Measurements from ENCODE around the gene HMGCLL1.

HMGCLL1 gene

GRCh38 chr6:55578537-55579363 lies at the start of gene HMGCLL1:
HMGCLL1 (minus strand) TSS chr6:55579192; CDS start chr6:55579055, 137 bp downstream.
- H3K9me3 ChIP-seq (ENCODE audit: severe bottlenecking): no peaks in the 10 kb centered on the region
- no peak within 1 kb of the TSS for H3K27ac ChIP-seq
- H3K27me3 ChIP-seq (ENCODE audit: insufficient read depth, low read depth, severe bottlenecking): peaks cover 20% of the 10 kb centered on the region
- DNase-seq: peak; percentile 78
- peak within 1 kb of the TSS; percentile 63 for H3K4me3 ChIP-seq (ENCODE audit: low read depth, low read length)
- no peaks in the 10 kb centered on the region for H3K36me3 ChIP-seq
- TF ChIP-seq, protein P1, sequence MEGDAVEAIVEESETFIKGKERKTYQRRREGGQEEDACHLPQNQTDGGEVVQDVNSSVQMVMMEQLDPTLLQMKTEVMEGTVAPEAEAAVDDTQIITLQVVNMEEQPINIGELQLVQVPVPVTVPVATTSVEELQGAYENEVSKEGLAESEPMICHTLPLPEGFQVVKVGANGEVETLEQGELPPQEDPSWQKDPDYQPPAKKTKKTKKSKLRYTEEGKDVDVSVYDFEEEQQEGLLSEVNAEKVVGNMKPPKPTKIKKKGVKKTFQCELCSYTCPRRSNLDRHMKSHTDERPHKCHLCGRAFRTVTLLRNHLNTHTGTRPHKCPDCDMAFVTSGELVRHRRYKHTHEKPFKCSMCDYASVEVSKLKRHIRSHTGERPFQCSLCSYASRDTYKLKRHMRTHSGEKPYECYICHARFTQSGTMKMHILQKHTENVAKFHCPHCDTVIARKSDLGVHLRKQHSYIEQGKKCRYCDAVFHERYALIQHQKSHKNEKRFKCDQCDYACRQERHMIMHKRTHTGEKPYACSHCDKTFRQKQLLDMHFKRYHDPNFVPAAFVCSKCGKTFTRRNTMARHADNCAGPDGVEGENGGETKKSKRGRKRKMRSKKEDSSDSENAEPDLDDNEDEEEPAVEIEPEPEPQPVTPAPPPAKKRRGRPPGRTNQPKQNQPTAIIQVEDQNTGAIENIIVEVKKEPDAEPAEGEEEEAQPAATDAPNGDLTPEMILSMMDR (IDR thresholded peaks at IDR 0.05; ENCODE audit: low read depth, low read length): peak; percentile 34; the same call in 1 of the 2 replicates

DNA sequence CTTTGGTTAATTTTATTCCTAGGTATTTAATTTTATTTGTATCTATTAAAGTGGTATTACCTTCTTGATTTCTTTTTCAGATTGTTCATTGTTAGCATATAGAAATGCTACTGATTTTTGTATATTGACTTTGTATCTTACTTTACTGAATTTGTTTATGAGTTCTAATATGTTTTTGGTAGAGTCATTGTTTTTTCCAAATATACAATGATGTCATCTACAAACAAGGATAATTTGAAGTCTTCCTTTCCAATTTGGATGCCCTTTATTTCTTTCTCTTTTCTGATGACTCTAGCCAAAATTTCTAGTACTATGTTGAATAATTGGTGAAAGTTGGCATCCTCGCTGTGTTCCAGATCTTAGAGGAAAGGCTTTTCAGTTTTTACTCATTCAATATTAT lies 43.0 kb upstream of the HMGCLL1 start:
- H3K4me3 ChIP-seq (ENCODE audit: low read depth, low read length): no peak overlapping the region
- H3K27ac ChIP-seq: no peak overlapping the region
- H3K36me3 ChIP-seq: no peaks in the 10 kb centered on the region
- TF ChIP-seq, protein P1 (IDR thresholded peaks at IDR 0.05; ENCODE audit: low read depth, low read length): no peak
- peaks cover 3% of the 10 kb centered on the region for H3K27me3 ChIP-seq (ENCODE audit: insufficient read depth, low read depth, severe bottlenecking)
- peaks cover 4% of the 10 kb centered on the region for H3K9me3 ChIP-seq (ENCODE audit: severe bottlenecking)
- DNase-seq: no peak

DNA sequence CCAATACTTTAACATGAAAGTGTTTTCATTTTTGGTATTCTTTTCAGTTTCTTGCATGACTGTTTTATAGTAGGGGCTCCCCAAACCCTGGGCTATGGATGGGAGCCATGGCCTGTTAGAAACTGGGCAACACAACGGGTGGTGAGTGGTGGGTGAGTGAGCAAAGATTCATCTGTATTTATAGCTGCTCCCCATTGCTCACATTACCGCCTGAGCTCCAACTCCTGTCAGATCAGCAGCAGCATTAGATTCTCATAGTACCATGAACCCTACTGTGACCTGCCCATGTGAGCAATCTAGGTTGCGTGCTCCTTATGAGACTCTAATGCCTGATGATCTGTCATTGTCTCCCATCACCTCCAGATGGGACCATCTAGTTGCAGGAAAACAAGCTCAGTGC lies 42.3 kb upstream of the HMGCLL1 start:
- Histone ChIP-seq H3K4me3 (ENCODE audit: low read depth, low read length) (no peak overlapping the region), H3K36me3 (no peaks in the 10 kb centered on the region), H3K9me3 (ENCODE audit: severe bottlenecking) (peaks cover 4% of the 10 kb centered on the region), H3K27ac (no peak overlapping the region), H3K27me3 (ENCODE audit: insufficient read depth, low read depth, severe bottlenecking) (peaks cover 3% of the 10 kb centered on the region)
- TF ChIP-seq, protein P1 (IDR thresholded peaks at IDR 0.05; ENCODE audit: low read depth, low read length): no peak
- no peak for DNase-seq

GRCh38 chr6:55617272-55617671 lies 38.3 kb upstream of the HMGCLL1 start:
- H3K9me3 ChIP-seq (ENCODE audit: severe bottlenecking): peaks cover 10% of the 10 kb centered on the region
- no peak overlapping the region for H3K4me3 ChIP-seq (ENCODE audit: low read depth, low read length)
- H3K27ac ChIP-seq: no peak overlapping the region
- DNase-seq: peak; percentile 53
- H3K36me3 ChIP-seq: no peaks in the 10 kb centered on the region
- TF ChIP-seq, protein P1 (IDR thresholded peaks at IDR 0.05; ENCODE audit: low read depth, low read length): peak; percentile 83
- H3K27me3 ChIP-seq (ENCODE audit: insufficient read depth, low read depth, severe bottlenecking): peaks cover 3% of the 10 kb centered on the region

DNA sequence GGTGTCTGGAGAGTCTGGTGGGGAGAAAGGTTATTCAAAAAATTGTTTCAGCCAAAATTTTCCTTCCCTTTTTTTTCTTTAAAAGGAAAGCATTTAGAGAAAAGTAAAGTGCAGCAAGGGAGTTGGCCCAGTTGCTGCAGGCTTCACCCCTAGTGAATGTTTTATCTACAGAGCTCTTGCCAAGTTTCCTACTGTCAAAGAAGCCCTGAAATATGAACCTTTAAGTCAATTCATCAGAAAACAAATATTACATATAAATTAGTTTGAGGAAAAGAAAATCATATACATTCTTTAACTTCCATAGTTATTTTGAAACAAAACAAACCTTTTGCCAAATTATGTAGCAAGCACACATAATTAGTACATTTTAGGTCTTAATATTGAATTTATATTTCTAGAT lies 25.0 kb upstream of the HMGCLL1 start:
- H3K36me3 ChIP-seq: no peaks in the 10 kb centered on the region
- no peak overlapping the region for H3K4me3 ChIP-seq (ENCODE audit: low read depth, low read length)
- H3K9me3 ChIP-seq (ENCODE audit: severe bottlenecking): no peaks in the 10 kb centered on the region
- peaks cover 2% of the 10 kb centered on the region for H3K27me3 ChIP-seq (ENCODE audit: insufficient read depth, low read depth, severe bottlenecking)
- DNase-seq: no peak
- H3K27ac ChIP-seq: no peak overlapping the region
- TF ChIP-seq, protein P1 (IDR thresholded peaks at IDR 0.05; ENCODE audit: low read depth, low read length): no peak
